ENCODE measurements around the gene PRDM2.

Gene PRDM2

DNA sequence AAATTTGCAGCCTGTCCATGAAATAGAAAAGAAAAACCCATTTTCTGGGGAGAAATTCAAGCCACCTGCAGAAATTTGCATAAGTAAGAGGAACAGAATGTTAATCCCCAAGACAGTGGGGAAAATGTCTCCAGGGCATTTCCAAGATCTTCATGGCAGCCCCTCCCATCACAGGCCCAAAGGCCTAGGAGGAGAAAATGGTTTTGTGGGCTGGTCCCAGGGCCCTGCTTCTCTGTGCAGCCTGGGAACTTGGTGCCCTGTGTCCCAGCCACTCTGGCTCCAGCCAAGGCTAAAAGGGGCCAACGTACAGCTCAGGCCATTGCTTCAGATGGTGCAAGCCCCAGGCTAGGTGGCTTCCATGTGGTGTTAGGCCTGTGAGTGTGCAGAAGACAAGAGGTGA lies 155.6 kb downstream of the PRDM2 start:
- TF ChIP-seq, protein P1, sequence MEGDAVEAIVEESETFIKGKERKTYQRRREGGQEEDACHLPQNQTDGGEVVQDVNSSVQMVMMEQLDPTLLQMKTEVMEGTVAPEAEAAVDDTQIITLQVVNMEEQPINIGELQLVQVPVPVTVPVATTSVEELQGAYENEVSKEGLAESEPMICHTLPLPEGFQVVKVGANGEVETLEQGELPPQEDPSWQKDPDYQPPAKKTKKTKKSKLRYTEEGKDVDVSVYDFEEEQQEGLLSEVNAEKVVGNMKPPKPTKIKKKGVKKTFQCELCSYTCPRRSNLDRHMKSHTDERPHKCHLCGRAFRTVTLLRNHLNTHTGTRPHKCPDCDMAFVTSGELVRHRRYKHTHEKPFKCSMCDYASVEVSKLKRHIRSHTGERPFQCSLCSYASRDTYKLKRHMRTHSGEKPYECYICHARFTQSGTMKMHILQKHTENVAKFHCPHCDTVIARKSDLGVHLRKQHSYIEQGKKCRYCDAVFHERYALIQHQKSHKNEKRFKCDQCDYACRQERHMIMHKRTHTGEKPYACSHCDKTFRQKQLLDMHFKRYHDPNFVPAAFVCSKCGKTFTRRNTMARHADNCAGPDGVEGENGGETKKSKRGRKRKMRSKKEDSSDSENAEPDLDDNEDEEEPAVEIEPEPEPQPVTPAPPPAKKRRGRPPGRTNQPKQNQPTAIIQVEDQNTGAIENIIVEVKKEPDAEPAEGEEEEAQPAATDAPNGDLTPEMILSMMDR (conservative IDR thresholded peaks at IDR 0.05; ENCODE audit: low read length): no peak
- H3K4me3 ChIP-seq (ENCODE audit: low read length): no peak overlapping the region
- DNase-seq (ENCODE audit: low read depth): no peak

DNA sequence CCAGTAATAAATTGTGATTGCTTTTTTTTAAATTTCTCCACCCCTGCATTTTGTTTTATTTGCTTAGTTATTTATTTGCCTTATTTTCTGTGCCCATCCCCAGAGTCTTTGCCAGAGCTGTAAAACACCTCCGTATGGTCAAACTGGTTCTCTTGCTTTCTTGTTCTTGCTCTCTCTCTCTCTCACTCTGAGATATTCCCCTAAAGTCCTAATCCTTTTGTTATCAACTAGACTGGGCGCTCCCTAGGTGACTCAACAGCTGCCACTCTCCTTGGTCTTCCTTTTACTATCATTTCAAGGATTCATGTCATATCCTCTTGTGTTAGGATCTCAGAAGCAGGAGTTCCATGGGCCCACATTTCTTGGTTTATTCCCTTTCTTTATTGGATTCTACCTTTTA lies 160.0 kb downstream of the PRDM2 start:
- TF ChIP-seq, protein P1 (conservative IDR thresholded peaks at IDR 0.05; ENCODE audit: low read length): no peak
- no peak overlapping the region for H3K4me3 ChIP-seq (ENCODE audit: low read length)
- DNase-seq (ENCODE audit: low read depth): no peak

DNA sequence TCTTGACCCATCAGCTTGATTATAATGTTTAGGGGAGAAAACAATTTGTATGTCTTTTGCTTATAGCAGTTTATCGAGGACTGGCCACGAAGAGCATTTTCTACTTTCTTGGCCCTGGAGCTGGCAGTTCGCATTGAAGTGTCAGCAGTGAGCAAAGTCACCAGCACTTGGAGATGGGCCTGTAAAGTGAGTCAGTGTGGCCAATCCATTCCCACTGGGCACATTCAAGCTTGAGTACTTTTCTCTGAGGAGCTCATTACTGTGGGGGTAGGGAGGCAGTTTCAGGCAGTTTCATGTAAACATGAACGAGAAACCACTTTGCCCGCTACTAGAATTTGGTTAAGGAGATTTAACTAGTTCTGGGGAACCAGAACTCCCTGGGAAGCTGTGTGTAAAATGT lies 164.8 kb downstream of the PRDM2 start:
- H3K4me3 ChIP-seq (ENCODE audit: low read length): no peak overlapping the region
- TF ChIP-seq, protein P1 (conservative IDR thresholded peaks at IDR 0.05; ENCODE audit: low read length): no peak
- no peak for DNase-seq (ENCODE audit: low read depth)

DNA sequence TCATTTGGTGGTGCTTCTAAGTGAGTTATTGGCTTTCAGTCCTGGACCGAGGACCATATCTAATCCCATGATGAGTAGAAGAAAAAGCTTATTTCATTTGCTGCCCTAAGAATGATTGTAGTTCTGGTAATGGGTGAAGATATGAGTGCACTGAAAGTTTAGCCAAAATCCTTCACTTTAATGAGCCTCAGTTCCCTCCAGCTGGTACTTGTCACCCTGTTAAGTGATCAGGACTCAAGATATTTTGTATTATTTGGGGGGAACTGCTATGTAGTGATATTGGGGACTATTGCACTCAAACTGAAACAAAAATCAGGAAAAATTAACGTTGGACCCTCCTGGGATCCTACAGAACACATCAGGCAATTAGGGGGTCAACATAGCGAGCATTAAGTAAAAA lies 165.9 kb downstream of the PRDM2 start:
- H3K4me3 ChIP-seq (ENCODE audit: low read length): no peak overlapping the region
- DNase-seq (ENCODE audit: low read depth): no peak
- TF ChIP-seq, protein P1 (conservative IDR thresholded peaks at IDR 0.05; ENCODE audit: low read length): no peak

DNA sequence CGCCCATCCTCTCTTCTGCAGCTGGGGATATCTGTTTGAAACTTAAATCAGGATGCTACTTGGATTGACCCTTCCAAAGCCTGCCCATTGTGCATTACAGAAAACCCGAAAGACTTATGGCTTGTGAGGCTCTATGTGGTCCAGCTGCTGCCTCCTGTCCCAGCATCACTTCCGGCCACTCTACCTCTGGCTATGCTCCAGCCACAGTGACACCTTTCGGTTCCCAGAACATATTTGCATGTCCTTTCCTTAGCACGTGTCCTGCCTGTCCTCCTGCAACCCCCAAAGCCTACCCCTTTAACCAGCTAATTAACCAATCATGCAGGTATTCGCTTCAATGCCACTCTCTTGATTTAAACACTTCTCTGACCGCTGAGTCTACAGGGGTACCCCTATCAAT lies 167.6 kb downstream of the PRDM2 start:
- DNase-seq (ENCODE audit: low read depth): no peak
- no peak overlapping the region for H3K4me3 ChIP-seq (ENCODE audit: low read length)
- TF ChIP-seq, protein P1 (conservative IDR thresholded peaks at IDR 0.05; ENCODE audit: low read length): no peak

DNA sequence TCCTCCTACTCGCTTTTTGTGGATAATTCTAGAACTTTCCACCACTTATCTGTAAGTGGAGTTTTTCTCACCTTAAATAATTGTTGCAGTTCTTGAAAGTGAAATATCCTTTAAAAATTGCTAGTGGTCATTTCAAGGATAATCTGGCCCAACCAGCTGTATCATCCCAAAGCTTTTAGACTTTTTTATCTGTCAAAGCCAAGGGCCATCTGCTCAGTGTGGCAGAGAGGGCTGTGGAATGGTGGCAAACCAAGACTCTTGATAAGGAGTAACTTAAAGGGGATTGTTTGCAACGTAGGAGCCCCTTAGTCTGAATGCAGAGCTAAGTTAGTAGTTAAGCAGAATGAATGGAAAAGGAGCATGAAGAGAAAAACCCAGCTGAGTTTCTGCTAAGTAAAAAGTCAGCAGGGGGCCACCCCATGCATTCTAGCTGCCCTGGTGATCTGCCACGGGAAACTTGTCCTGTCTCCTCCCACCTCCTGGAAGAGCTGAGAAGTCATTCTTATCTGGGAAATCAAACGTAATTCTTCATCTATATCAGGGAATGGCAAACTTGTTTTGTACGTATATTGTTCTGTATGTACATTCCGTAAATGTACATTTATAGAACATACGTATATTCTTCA lies 169.3 kb downstream of the PRDM2 start:
- TF ChIP-seq, protein P1 (conservative IDR thresholded peaks at IDR 0.05; ENCODE audit: low read length): no peak
- no peak overlapping the region for H3K4me3 ChIP-seq (ENCODE audit: low read length)
- no peak for DNase-seq (ENCODE audit: low read depth)

DNA sequence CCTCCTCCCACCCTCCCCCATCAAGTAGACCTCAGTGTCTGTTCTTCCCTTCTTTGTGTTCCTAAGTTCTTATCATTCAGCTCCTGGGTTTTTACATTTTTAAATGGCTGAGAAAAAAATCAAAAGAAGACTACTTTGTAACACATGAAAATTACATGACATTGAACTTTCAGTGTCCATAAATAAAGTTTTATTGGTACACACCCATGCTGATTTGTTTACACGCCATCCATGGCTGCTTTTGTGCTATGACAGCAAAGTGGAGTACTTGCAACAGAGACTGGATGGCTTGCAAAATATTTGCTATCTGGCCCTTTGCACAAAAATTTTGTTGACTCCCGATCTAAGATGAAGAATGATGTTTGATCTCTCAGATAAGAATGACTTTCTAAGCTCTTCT lies 171.4 kb downstream of the PRDM2 start:
- H3K4me3 ChIP-seq (ENCODE audit: low read length): no peak overlapping the region
- TF ChIP-seq, protein P1 (conservative IDR thresholded peaks at IDR 0.05; ENCODE audit: low read length): no peak
- no peak for DNase-seq (ENCODE audit: low read depth)

All from AG10803 (cell line).